ENCODE results near the gene ASXL1. TPM values are rescaled to one million over a fixed set of nuclear protein-coding genes. Genes with fewer than 3 reads are reported as not detected.

ASXL1 gene
- total and polyA plus RNA-seq, 9 of the 15 experiments (the other 6 are each of a cell fraction or from before 2014, with no cell fraction given) = 6.5 to 65.3 (median 32.3) TPM

DNA sequence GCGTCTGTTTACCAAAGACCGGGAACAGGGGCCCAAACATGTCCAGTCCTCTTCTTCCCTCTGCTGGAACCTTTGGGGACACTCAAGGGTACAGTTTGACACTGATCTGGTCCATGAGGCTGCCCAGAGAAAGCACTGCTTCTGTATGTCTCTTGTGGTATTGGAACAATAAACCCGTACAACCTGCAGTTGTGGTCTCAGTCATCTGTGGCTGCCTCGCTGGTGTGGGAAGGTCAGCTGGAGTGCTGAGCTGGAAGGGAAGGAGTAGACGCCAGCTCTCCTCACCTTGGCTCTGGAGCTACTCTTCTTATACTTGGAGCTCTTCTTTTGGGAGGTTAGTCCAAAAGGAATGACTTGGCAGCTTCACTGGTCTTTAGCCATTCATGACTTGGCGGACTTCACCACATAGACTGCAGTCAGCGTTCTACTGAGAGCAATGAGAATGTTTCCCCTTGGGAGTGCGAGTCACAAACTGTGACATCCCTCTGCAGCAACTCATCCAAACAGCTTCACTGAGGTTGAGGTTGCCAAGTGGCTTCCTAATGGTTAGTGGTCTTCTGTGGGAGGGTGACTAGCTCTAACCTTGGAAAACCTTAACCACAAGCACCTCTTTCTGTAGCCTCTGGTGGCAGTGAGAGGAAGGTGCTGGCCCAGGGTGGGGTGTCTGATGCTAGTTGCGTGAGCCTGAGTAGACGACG is 81.2 kb downstream of the ASXL1 start:
- Histone ChIP-seq H3K4me3 (no peak overlapping the region), H2AFZ (ENCODE audit: low read depth, low read length) (no peak overlapping the region), H3K79me2 (ENCODE audit: control insufficient read depth, insufficient read depth, low read length) (no peaks in the 10 kb centered on the region), H3K9ac (ENCODE audit: insufficient read depth in 1 of 2, low read depth in 2 of 2, low read length in 2 of 2) (no peak overlapping the region), H4K20me1 (replicated peaks; ENCODE audit: control insufficient read depth, insufficient read depth, low read length) (peaks cover 13% of the 10 kb centered on the region), H3K9me3 (replicated peaks; ENCODE audit: control insufficient read depth, insufficient read depth, low read depth, low read length) (no peaks in the 10 kb centered on the region), H3K27me3 (ENCODE audit: control insufficient read depth in 2 of 2, insufficient read depth in 2 of 2, low read length in 2 of 2) (no peaks in the 10 kb centered on the region), H3K4me2 (ENCODE audit: insufficient read depth, low read length) (no peak overlapping the region), H3K9me1 (ENCODE audit: control insufficient read depth, insufficient read depth, low read length) (no peaks in the 10 kb centered on the region), H3K4me1 (replicated peaks in 1 of 2; ENCODE audit: control insufficient read depth in 2 of 2, insufficient read depth in 2 of 2, low read length in 2 of 2) (peaks cover 0 to 3% of the 10 kb centered on the region in 2 experiments; a peak in 1 of 5 replicates), H3K36me3 (ENCODE audit: control insufficient read depth, insufficient read depth, low read length) (peaks cover 78% of the 10 kb centered on the region), H3K27ac (ENCODE audit: extremely low read depth, low read depth, low read length) (peak overlapping the region; percentile 42; the same call in 2 of the 3 replicates)
- intact Hi-C loops (cut with micrococcal nuclease) (loop anchor here (2.0 to 5.0 kb wide), 3 partner anchors 82 to 282 kb away; partner anchors contain the start of gene ASXL1), in situ Hi-C loops (cut with MboI) (loop anchor here (5.0 kb wide), 1 partner anchor 107 kb away; no protein-coding TSS in a partner anchor)
- ChIA-PET CTCF (ENCODE audit: low intra/inter-chr PET ratio) (interaction anchor here (2.6 kb wide), 1 partner anchor 284 kb away, joined by 7 read pairs; no protein-coding TSS in a partner anchor), POLR2A (interaction anchor here (0.6 to 1.4 kb wide), 5 partner anchors 28 to 248 kb away, joined by 3 to 4 read pairs (median 3); no protein-coding TSS in a partner anchor)
- no TSS peak for BruUV-seq (replicated peaks)
- 74% methylated on average over 11 of the region's 11 CpGs for WGBS (ENCODE audit: insufficient coverage, low coverage, missing lambda C conversion rate)
- DNase-seq (ENCODE audit: extremely low read depth in 1 of 4, low spot score in 3 of 4) (peak in 1 of 4 experiments; percentile 20), FAIRE-seq (peak; percentile 77), ATAC-seq (peak; percentile 75)
- TF ChIP-seq E2F3 (CRISPR knock-in tag; IDR thresholded peaks at IDR 0.05) (no peak), ZBTB33 (CRISPR knock-in tag; IDR thresholded peaks at IDR 0.05) (0 out of 2 replicates have a peak, but pooled peaks have one; percentile 36), C11orf30 (IDR thresholded peaks at IDR 0.05; ENCODE audit: low read depth) (peak; percentile 48; the same call in 1 of the 2 replicates), MAFK (IDR thresholded peaks at IDR 0.05; ENCODE audit: low read length) (peak; percentile 46; the same call in 1 of the 2 replicates), CHD1 (IDR thresholded peaks at IDR 0.05; ENCODE audit: low read length) (no peak), MTA3 (IDR thresholded peaks at IDR 0.05; ENCODE audit: borderline replicate concordance) (0 out of 2 replicates have a peak, but pooled peaks have one; percentile 28), LEF1 (IDR thresholded peaks at IDR 0.05) (no peak), ZNF639 (CRISPR knock-in tag; conservative IDR thresholded peaks at IDR 0.05 in 1 of 2, IDR thresholded peaks at IDR 0.05 in 1 of 2) (no peak), ZNF316 (IDR thresholded peaks at IDR 0.05) (peak; percentile 44; the same call in 1 of the 2 replicates), MAFF (IDR thresholded peaks at IDR 0.05; ENCODE audit: low read length) (0 out of 2 replicates have a peak, but pooled peaks have one; percentile 16), NFE2 (IDR thresholded peaks at IDR 0.05; ENCODE audit: low read depth) (peak; percentile 55), MAFG (tag; conservative IDR thresholded peaks at IDR 0.05) (0 out of 2 replicates have a peak, but pooled peaks have one; percentile 41), MYNN (IDR thresholded peaks at IDR 0.05) (peak; percentile 39; the same call in 1 of the 2 replicates), MYNN (CRISPR knock-in tag; IDR thresholded peaks at IDR 0.05) (no peak), TCFL5 (CRISPR knock-in tag; conservative IDR thresholded peaks at IDR 0.05) (no peak)
